HCT116 (cell line): ENCODE measurements around the gene C4orf50. TPM values are rescaled to one million over a fixed set of nuclear protein-coding genes. Genes with fewer than 3 reads are reported as not detected.
"Not testable (repeated sequence)": the region's sequence is repeated elsewhere in the genome, so short reads cannot be mapped to it uniquely, and the experiment has no call there.

Source experiments
- ATAC-seq: fragments of 200-7000 bp; cut with Tn5 transposase; 2 replicates; pipeline ENCODE4 v1.9.1; 2020; ENCODE audit warnings: mild to moderate bottlenecking, moderate library complexity
- BruUV-seq: library from RNA; stranded (reverse); fragments of 400-500 nt; replicated peaks from 2 replicates; lab custom pipeline; 2021; lab: Mats Ljungman, UMichigan
- CTCF ChIA-PET: fragments of 300-600 bp; sonication (Branson Sonifier 250); formaldehyde crosslinking; loops from one replicate; lab custom pipeline; 2021; ENCODE audit warnings: antibody characterized with exemption; lab: Charles Lee
- POLR2A ChIA-PET: fragments of 300-600, 350-600 bp; sonication (Branson Sonifier 250); formaldehyde crosslinking; loops from one replicate; lab custom pipeline; 2021; ENCODE audit warnings: antibody characterized with exemption; lab: Charles Lee
- RAD21 ChIA-PET, 2 experiments: fragments of 300-600 bp; sonication (Branson Sonifier 250); formaldehyde crosslinking; loops; one replicate each; lab custom pipeline; 2023; ENCODE audit warnings: low total read pairs in 2 of 2; ENCODE audit not compliant: uncharacterized antibody in 2 of 2, unreplicated experiment in 2 of 2, low non-redundant PET in 1 of 2; lab: Charles Lee
- DNase-seq: peaks from one replicate; pipeline ENCODE4 v3.0.0-alpha.2; 2010; ENCODE audit warnings: low read depth, low spot score
- H2AFZ ChIP-seq: fragments of 200-600 bp; shearing (Covaris generic), sonication (generic); 2 replicates; pipeline ENCODE4 v1.6.1; 2017; ENCODE audit warnings: low read depth, mixed run types, mixed read lengths, antibody characterized with exemption, low read length; ENCODE audit not compliant: poor library complexity, severe bottlenecking
- H3K27ac ChIP-seq: 2 replicates; pipeline ENCODE4 v1.5.1; 2012; ENCODE audit warnings: low read depth, low read length
- H3K27me3 ChIP-seq: fragments of 200-600 bp; sonication (generic); 2 replicates; pipeline ENCODE4 v1.6.1; 2016; ENCODE audit warnings: mixed run types, low read length, mixed read lengths; ENCODE audit not compliant: insufficient read depth
- H3K36me3 ChIP-seq, 2 experiments: fragments of 200-500 bp in 1 of 2; fragments of 200-600 bp in 1 of 2; sonication (Bioruptor generic) in 1 of 2; sonication (generic) in 1 of 2; 2 replicates each; pipeline versions ENCODE4 v1.5.1 to v1.6.1; 2014 to 2016; ENCODE audit warnings: low read length in 2 of 2, inconsistent platforms in 1 of 2, mixed read lengths in 1 of 2, mixed run types in 1 of 2; ENCODE audit not compliant: insufficient read depth in 2 of 2, control insufficient read depth in 1 of 2
- H3K4me1 ChIP-seq, 2 experiments: fragments of 200-600 bp in 1 of 2; sonication (generic) in 1 of 2; 2 replicates each; pipeline versions ENCODE4 v1.5.1 to v1.6.1; 2012 to 2017; ENCODE audit warnings: low read length in 2 of 2, inconsistent platforms in 1 of 2, mild to moderate bottlenecking in 1 of 2, mixed read lengths in 1 of 2, mixed run types in 1 of 2, moderate library complexity in 1 of 2; ENCODE audit not compliant: insufficient read depth in 2 of 2, control insufficient read depth in 1 of 2
- H3K4me2 ChIP-seq: fragments of 200-600 bp; sonication (generic); 2 replicates; pipeline ENCODE4 v1.6.1; 2017; ENCODE audit warnings: mixed run types, low read length, mixed read lengths
- H3K4me3 ChIP-seq, 2 experiments: fragments of 200-600 bp in 1 of 2; sonication (generic) in 1 of 2; replicated peaks in 1 of 2; 2 replicates each; pipeline ENCODE4 v1.5.1; 2011 to 2016; ENCODE audit warnings: low read length in 2 of 2, control low read depth in 1 of 2, low read depth in 1 of 2, mild to moderate bottlenecking in 1 of 2, mixed read lengths in 1 of 2, mixed run types in 1 of 2
- H3K79me2 ChIP-seq: fragments of 200-600 bp; sonication (generic); 2 replicates; pipeline ENCODE4 v1.6.1; 2017; ENCODE audit warnings: mild to moderate bottlenecking, mixed run types, low read length, moderate library complexity, mixed read lengths; ENCODE audit not compliant: insufficient read depth
- H3K9ac ChIP-seq: fragments of 200-600 bp; sonication (generic); 2 replicates; pipeline ENCODE4 v1.6.1; 2016; ENCODE audit warnings: low read length, mixed read lengths
- H3K9me2 ChIP-seq: fragments of 200-600 bp; sonication (generic), shearing (Covaris generic); 2 replicates; pipeline ENCODE4 v1.6.1; 2017; ENCODE audit warnings: mixed run types, mild to moderate bottlenecking, moderate library complexity; ENCODE audit not compliant: insufficient read depth
- H3K9me3 ChIP-seq, 2 experiments: fragments of 200-500 bp in 1 of 2; fragments of 200-600 bp in 1 of 2; sonication (Bioruptor generic) in 1 of 2; sonication (generic) in 1 of 2; 2 replicates each; pipeline ENCODE4 v1.6.1; 2014 to 2017; ENCODE audit warnings: low read length in 2 of 2, mixed read lengths in 2 of 2, inconsistent platforms in 1 of 2, low read depth in 1 of 2, mild to moderate bottlenecking in 1 of 2, mixed run types in 1 of 2, moderate library complexity in 1 of 2; ENCODE audit not compliant: control insufficient read depth in 1 of 2, insufficient read depth in 1 of 2
- H4K20me1 ChIP-seq: fragments of 200-600 bp; sonication (generic), shearing (Covaris generic); 2 replicates; pipeline ENCODE4 v1.6.1; 2017; ENCODE audit warnings: mixed run types, mild to moderate bottlenecking, moderate library complexity; ENCODE audit not compliant: insufficient read depth
- ATF3 ChIP-seq: IDR thresholded peaks from 2 replicates; pipeline ENCODE4 v1.6.1; 2012
- EGR1 ChIP-seq: IDR thresholded peaks from 2 replicates; pipeline ENCODE4 v1.6.1; 2012; ENCODE audit warnings: low read depth
- ELF1 ChIP-seq: IDR thresholded peaks from 2 replicates; pipeline ENCODE4 v1.6.1; 2012; ENCODE audit warnings: low read depth, borderline replicate concordance
- EZH2 ChIP-seq: fragments of 200-600 bp; sonication (generic); IDR thresholded peaks from 2 replicates; pipeline ENCODE4 v1.6.1; 2017; ENCODE audit warnings: antibody characterized with exemption, mixed run types
- JUND ChIP-seq: IDR thresholded peaks from 2 replicates; pipeline ENCODE4 v1.6.1; 2012
- POLR2AphosphoS5 ChIP-seq: IDR thresholded peaks from 2 replicates; pipeline ENCODE4 v1.6.1; 2011; ENCODE audit warnings: mild to moderate bottlenecking, low read depth, low read length, moderate library complexity
- SRF ChIP-seq: IDR thresholded peaks from 2 replicates; pipeline ENCODE4 v1.6.1; 2012; ENCODE audit warnings: low read depth
- TCF7L2 ChIP-seq: IDR thresholded peaks from 2 replicates; pipeline ENCODE4 v1.7.0; 2011; ENCODE audit warnings: borderline replicate concordance, inconsistent platforms; ENCODE audit not compliant: insufficient read depth, insufficient read length; ENCODE audit errors: extremely low read depth
- YY1 ChIP-seq: IDR thresholded peaks from 2 replicates; pipeline ENCODE4 v1.6.1; 2011; ENCODE audit warnings: low read length, low read depth, moderate library complexity, mild to moderate bottlenecking; ENCODE audit not compliant: insufficient replicate concordance; ENCODE audit errors: extremely low read depth
- ZFX ChIP-seq: fragments of 450-650 bp; IDR thresholded peaks from 2 replicates; pipeline ENCODE4 v1.6.1; 2017
- intact Hi-C: fragments of 100-400 bp; cut with micrococcal nuclease; formaldehyde crosslinking; loops from 2 replicates; pipeline ENCODE4 v1.10.0; 2022
- total RNA-seq: library from RNA; stranded (reverse); gene quantifications from one replicate; pipeline ENCODE4 v1.2.1, GENCODE V29; 2021; ENCODE audit not compliant: unreplicated experiment
- TF ChIP-seq, protein P1 (sequence below): IDR thresholded peaks from 2 replicates; pipeline ENCODE4 v1.6.1; 2012
- TF ChIP-seq, protein P2 (sequence below): IDR thresholded peaks from 2 replicates; pipeline ENCODE4 v1.6.1; 2011; ENCODE audit warnings: mild to moderate bottlenecking, low read length, moderate library complexity; ENCODE audit not compliant: insufficient replicate concordance; ENCODE audit errors: extremely low read depth
- TF ChIP-seq, protein P3 (sequence below), 3 experiments: fragments of 200-600 bp in 1 of 3; sonication (generic) in 1 of 3; IDR thresholded peaks in 2 of 3; conservative IDR thresholded peaks in 1 of 3; 2 replicates each; pipeline ENCODE4 v1.5.1; 2012 to 2017; ENCODE audit warnings: low read depth in 2 of 3, low read length in 2 of 3, antibody characterized with exemption in 1 of 3, borderline replicate concordance in 1 of 3, control low read depth in 1 of 3, mild to moderate bottlenecking in 1 of 3, mixed read lengths in 1 of 3, mixed run types in 1 of 3, moderate library complexity in 1 of 3; ENCODE audit not compliant: insufficient read depth in 1 of 3

The C4orf50 gene
- total RNA-seq, 1 experiment from 2014 or later = not detected

DNA sequence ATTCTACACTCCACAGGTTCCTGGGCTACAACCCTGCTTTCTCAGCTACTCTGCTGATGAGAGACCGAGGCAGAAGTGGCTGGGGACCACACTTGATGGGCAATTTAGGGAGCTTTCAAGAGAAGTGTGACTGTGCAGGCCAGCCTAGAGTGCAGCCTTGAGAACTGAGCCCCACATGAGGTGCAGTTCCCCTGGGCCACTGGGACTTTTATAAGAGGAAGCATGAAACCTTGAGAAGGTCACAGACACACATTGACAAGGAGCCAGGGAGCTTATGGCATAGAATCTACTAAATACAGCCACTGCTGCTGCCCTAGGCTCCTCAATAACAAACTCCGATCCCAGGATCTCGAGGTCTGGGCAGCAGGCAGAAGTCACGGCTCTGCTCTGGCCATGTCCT is 13.1 kb downstream of the C4orf50 start (continued):
- TF ChIP-seq, protein P1, sequence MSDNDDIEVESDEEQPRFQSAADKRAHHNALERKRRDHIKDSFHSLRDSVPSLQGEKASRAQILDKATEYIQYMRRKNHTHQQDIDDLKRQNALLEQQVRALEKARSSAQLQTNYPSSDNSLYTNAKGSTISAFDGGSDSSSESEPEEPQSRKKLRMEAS = no peak

DNA sequence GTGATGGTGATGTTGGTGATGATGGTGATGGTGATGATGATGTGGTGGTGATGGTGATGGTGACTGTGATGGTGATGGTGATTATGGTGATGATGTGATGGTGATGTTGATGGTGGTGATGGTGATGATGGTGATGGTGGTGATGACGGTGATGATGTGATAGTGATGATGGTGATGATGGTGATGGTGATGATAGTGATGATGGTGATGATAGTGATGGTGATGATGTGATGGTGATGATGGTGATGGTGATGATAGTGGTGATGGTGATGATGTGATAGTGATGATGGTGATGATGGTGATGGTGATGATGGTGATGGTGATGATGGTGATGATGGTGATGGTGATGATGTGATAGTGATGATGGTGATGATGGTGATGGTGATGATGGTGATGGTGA is 14.7 kb downstream of the C4orf50 start:
- H4K20me1 ChIP-seq, DNase-seq, CTCF ChIA-PET, ATAC-seq, H3K9me3 ChIP-seq, POLR2A ChIA-PET, H3K27ac ChIP-seq, BruUV-seq, H2AFZ ChIP-seq, RAD21 ChIA-PET, H3K9me2 ChIP-seq, H3K4me3 ChIP-seq, H3K4me1 ChIP-seq, H3K36me3 ChIP-seq, intact Hi-C loops, H3K4me2 ChIP-seq, H3K79me2 ChIP-seq, H3K9ac ChIP-seq: not testable (repeated sequence)
- peaks cover 46% of the 10 kb centered on the region for H3K27me3 ChIP-seq

DNA sequence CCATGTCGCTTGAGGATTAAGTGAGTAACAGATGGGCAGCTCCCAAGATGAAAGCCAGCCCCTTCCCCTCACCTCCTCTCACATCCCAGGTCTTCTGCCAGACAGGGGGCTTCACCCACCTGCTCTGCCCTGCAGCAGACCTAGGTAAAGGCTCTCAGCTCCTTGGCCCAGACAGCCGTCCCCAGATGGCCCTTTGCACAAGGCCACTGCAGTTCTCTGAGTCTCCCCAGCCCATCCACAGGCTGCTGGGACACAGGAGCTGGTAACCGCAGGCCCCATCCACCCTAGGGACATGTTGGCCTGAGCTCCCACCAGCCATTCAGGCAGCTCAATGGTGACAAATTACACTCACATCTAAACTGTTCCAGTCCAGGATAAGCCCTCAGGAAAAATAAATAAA is 15.3 kb downstream of the C4orf50 start:
- H3K9ac ChIP-seq = no peak overlapping the region
- intact Hi-C loops = no loop called here
- H3K9me3 ChIP-seq = no peaks in the 10 kb centered on the region; a peak in 1 of 4 replicates
- CTCF ChIA-PET = interaction anchor here (0.9 kb wide), 1 partner anchor 17 kb away, joined by 3 read pairs; no protein-coding TSS in a partner anchor
- H3K79me2 ChIP-seq = no peaks in the 10 kb centered on the region
- RAD21 ChIA-PET = no interaction called here
- no peaks in the 10 kb centered on the region for H4K20me1 ChIP-seq
- TF ChIP-seq YY1 (no peak), TCF7L2 (no peak), POLR2AphosphoS5 (no peak), EGR1 (no peak), ATF3 (no peak), JUND (no peak), ELF1 (no peak), ZFX (no peak), EZH2 (no peak), SRF (no peak)
- TF ChIP-seq, protein P2, sequence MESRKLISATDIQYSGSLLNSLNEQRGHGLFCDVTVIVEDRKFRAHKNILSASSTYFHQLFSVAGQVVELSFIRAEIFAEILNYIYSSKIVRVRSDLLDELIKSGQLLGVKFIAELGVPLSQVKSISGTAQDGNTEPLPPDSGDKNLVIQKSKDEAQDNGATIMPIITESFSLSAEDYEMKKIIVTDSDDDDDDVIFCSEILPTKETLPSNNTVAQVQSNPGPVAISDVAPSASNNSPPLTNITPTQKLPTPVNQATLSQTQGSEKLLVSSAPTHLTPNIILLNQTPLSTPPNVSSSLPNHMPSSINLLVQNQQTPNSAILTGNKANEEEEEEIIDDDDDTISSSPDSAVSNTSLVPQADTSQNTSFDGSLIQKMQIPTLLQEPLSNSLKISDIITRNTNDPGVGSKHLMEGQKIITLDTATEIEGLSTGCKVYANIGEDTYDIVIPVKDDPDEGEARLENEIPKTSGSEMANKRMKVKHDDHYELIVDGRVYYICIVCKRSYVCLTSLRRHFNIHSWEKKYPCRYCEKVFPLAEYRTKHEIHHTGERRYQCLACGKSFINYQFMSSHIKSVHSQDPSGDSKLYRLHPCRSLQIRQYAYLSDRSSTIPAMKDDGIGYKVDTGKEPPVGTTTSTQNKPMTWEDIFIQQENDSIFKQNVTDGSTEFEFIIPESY = no peak
- TF ChIP-seq, protein P1 = no peak
- TF ChIP-seq, protein P3, sequence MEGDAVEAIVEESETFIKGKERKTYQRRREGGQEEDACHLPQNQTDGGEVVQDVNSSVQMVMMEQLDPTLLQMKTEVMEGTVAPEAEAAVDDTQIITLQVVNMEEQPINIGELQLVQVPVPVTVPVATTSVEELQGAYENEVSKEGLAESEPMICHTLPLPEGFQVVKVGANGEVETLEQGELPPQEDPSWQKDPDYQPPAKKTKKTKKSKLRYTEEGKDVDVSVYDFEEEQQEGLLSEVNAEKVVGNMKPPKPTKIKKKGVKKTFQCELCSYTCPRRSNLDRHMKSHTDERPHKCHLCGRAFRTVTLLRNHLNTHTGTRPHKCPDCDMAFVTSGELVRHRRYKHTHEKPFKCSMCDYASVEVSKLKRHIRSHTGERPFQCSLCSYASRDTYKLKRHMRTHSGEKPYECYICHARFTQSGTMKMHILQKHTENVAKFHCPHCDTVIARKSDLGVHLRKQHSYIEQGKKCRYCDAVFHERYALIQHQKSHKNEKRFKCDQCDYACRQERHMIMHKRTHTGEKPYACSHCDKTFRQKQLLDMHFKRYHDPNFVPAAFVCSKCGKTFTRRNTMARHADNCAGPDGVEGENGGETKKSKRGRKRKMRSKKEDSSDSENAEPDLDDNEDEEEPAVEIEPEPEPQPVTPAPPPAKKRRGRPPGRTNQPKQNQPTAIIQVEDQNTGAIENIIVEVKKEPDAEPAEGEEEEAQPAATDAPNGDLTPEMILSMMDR (IDR thresholded peaks at IDR 0.05 in 2 of 3, conservative IDR thresholded peaks at IDR 0.05 in 1 of 3; ENCODE audit: borderline replicate concordance in 1 of 3, insufficient read depth in 1 of 3, low read depth in 2 of 3, low read length in 2 of 3) = no peak
- POLR2A ChIA-PET = no interaction called here
- no TSS peak for BruUV-seq
- H3K4me2 ChIP-seq = no peak overlapping the region
- H3K36me3 ChIP-seq = no peaks in the 10 kb centered on the region
- no peak for ATAC-seq
- no peak for DNase-seq
- no peak overlapping the region for H2AFZ ChIP-seq
- H3K4me1 ChIP-seq = no peaks in the 10 kb centered on the region
- H3K9me2 ChIP-seq = no peaks in the 10 kb centered on the region
- H3K27me3 ChIP-seq = peaks cover 46% of the 10 kb centered on the region
- no peak overlapping the region for H3K27ac ChIP-seq
- H3K4me3 ChIP-seq = no peak overlapping the region
